Activated CD4-positive, alpha-beta T cell treated with anti-CD3 and anti-CD28 coated beads, Interleukin-2, amount 50 U/mL, for 1 hour (primary cell): ENCODE data around the gene SP4.

Experiments used
- DNase-seq: peaks from one replicate; pipeline ENCODE4 v3.0.0-alpha.2; 2020

SP4 gene

GRCh38 chr7:21427871-21428658 is at the start of gene SP4:
Gene SP4, plus strand, starts transcription at chr7:21428083. Its CDS starts 169 bp downstream, at chr7:21428252.
- peak; percentile 95 for DNase-seq

GRCh38 chr7:21383227-21384220 is 44.4 kb upstream of the SP4 start:
- DNase-seq: no peak

GRCh38 chr7:21393937-21394336 is 33.9 kb upstream of the SP4 start:
- DNase-seq: no peak

DNA sequence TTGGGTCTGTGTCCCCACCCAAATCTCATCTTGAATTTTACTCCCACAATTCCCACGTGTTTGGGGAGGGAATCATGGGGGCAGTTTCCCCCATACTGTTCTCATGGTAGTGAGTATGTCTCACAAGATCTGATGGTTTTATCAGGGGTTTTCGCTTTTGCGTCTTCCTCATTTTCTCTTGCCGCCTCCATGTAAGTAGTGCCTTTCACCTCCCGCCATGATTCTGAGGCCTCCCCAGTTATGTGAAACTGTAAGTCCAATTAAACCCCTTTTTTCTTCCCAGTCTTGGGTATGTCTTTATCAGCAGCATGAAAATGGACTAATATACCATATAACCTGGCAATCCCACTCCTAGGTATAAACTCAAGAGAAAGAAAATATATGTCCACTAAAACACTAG is 25.9 kb upstream of the SP4 start:
- DNase-seq: no peak

- DNase-seq: no peak
Measured at GRCh38 chr7:21407796-21408480, 19.9 kb upstream of the SP4 start.

GRCh38 chr7:21408481-21408820 is 19.4 kb upstream of the SP4 start:
- DNase-seq: no peak

GRCh38 chr7:21412410-21412851 is 15.5 kb upstream of the SP4 start:
- DNase-seq: no peak

DNA sequence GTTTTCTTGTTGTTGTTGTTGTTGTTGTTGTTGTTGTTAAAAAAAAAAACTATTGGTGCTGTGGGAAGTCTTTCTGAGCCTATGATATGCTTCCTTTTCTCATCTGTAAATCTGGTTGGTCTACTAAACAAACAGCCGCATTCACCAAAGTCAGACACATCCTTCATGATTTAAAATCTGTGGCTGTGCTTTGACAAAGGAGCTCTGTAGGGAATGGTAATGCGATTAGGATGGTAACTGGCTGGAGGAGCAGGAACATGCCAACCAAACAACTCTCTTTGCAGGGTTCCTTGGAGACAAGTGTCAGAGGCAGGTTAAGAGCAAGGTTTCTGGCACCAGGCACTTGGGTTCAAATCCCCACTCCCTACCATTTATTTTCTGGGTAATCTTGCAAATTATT is 14.9 kb upstream of the SP4 start:
- DNase-seq: no peak

DNA sequence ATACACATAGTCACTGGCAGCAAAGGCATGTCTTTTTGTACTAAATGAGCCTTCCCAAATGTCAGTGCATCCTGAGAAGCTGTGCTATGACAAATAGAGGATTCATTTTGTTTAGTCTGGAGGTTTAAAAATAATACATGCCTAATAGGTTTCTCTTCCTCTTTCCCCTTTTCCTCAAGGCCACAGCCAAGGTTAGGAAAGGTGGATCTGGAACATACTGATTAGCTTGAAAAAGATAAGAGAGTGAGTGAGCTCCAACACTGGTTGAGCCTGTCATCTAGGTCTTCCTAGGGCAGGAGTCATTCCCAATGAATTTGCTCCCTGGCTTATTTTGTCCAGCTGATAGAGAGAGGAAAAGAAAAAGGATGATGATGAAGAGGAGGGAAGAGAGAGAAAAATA is 14.4 kb upstream of the SP4 start:
- no peak for DNase-seq

DNA sequence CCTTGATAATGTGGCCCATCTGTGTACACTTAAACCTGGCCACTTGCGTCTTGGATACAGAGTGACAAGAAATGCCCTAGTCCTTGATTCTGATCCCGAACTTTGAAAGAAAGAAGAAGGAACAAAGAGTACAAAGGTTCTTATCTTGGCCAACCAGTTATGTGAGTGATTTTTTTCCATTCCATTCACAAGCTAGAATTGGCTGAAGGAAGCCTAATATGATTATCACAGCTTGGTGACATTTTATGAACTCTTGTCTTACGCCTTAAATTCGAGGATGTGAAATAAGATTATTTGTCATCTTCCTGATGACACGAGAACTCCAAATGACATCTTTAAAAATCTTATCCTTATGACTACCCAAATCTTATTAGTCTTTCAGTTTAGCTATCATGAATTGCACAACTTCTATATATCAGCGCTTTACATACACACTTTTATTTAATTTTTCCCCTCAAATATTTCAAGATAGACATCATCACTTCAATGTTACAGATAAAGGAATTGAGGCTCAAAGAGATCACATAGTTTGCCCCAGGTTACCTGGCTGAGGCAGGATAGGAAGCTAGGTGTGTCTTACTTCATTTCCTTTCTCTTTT is 13.0 kb upstream of the SP4 start:
- no peak for DNase-seq

- no peak for DNase-seq
Measured at GRCh38 chr7:21417647-21418046, 10.2 kb upstream of the SP4 start.

GRCh38 chr7:21422751-21423150 is 5.1 kb upstream of the SP4 start:
- DNase-seq: no peak

DNA sequence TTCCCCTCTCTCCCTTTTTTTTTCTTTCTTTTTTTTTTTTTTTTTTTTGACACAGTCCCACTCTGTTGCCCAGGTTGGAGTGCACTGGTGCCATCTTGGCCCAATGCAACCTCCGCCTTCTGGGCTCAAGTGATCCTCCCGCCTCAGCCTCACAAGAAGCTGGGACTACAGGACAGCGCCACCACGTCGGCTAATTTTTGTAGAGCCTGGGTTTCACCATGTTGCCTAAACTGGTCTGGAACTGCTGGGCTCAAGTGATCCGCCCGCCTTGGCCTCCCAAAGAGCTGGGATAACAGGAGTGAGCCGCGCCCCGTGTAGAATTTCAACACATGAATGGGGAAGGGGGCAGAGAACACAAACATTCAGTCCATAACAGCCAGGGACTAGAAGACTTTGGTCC is 2.6 kb upstream of the SP4 start:
- no peak for DNase-seq

DNA sequence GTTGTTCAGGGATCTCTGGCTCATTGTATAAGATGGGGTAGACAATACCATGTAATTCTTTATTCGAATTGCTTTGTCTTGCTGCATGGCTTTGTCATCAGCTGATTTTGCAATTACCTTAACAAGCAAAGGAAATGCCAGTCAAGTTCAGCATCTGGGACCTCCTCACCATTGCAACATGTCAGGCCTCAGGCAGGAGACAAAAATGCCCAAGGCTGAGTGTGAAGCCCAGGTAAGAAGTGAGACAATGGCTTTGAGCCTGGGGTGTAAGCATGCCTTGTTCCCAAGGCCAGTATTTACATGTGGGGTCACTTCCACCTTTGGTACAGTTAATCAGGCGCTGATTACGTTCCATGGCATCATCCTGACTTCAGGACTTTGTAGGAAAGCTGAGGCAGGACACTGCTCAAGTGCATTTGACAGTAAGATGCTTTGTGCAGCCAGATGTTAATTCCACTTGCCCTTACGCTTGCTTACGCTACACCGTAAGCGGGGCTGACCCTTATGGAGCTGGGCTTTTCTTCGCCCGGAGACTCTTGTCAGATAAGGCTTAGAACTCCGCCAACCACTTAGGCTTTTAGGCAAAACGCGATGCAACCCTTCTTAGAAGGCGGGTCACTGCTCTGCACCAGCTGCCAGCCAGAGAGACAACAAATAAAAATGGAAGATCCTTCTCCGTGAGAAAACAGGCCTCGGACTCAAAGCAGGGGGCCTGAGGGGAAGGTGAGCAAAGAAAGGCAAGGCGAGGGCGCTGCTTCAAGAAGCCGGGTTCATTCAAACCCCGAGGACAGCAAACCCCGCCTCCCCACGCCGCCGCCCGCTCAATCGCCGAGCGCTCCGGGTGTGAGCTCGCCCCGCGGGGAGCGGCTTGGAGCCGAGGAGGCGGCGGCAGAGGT is 1.3 kb upstream of the SP4 start:
- DNase-seq: no peak

DNA sequence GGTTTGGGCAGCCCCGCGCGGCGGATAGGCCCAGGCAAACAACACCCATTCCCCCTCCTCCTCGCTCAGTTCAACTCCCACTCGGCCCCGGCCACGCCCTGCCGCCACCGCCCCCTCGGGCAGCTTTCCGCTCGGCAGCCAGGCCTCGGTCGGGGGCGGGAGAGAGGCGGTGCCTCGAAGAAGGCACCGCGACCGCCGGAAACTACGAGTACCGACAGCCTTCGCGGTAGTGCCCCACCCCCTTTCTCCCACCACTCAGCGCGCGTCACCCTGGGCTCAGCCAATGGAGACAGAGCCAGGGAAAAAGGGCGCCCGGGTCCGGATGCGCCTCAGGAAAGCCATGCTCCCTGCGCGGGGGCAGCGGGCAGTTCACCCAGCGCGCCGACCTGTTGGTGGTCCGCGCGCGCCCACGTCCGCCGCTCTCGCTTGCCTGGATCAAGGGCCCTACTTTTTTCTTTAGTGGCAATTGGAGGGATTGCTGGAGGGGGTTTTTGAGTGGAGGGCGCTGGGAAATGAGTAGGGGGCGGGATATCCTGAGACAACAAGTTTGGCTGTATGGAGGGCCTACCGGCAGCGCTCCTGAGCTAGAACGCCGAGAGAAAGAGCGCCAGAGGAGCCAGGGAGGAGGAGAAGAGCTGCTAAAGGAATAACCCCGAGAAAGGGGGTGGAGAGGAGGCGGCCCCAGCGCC is 557 bp upstream of the SP4 start:
- peak; percentile 99 for DNase-seq

- no peak for DNase-seq
Measured at GRCh38 chr7:21428659-21428941, 717 bp downstream of the SP4 start.

- no peak for DNase-seq
Measured at GRCh38 chr7:21429021-21429420, 1.1 kb downstream of the SP4 start.

DNA sequence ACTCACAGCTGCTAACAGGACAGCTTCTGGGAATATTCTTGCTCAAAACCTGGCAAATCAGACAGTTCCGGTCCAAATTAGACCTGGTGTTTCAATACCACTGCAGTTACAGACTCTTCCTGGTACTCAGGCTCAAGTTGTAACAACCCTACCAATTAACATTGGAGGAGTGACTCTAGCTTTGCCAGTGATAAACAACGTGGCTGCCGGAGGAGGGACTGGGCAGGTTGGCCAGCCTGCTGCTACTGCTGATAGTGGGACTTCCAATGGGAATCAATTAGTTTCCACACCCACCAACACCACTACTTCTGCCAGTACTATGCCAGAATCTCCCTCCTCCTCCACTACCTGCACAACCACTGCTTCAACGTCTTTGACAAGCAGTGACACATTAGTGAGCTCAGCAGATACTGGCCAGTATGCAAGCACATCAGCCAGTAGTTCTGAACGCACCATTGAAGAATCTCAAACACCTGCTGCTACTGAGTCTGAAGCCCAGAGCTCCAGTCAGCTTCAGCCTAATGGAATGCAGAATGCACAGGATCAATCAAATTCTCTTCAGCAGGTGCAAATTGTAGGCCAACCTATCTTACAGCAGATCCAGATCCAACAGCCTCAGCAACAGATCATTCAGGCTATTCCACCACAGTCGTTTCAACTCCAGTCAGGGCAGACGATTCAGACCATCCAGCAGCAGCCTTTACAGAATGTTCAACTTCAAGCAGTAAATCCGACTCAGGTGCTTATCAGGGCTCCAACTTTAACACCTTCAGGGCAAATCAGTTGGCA is 2.1 kb downstream of the SP4 start:
- no peak for DNase-seq

GRCh38 chr7:21430575-21430954 is 2.7 kb downstream of the SP4 start:
- no peak for DNase-seq

GRCh38 chr7:21443149-21443841 is 15.4 kb downstream of the SP4 start:
- no peak for DNase-seq
